Measurements from ENCODE around the gene LRP1-AS. TPM values are rescaled to one million over a fixed set of nuclear protein-coding genes. Genes with fewer than 3 reads are reported as not detected.
"Not testable (repeated sequence)": the region's sequence is repeated elsewhere in the genome, so short reads cannot be mapped to it uniquely, and the experiment has no call there.

LRP1-AS gene
- total RNA-seq, 2 experiments from 2014 or later = not detected

GRCh38 chr12:57127726-57128518, 19.5 kb downstream of the LRP1-AS start, which contains the start of gene LRP1:
LRP1 (plus strand) TSS chr12:57128483; CDS start chr12:57128965, 482 bp downstream.
- Mint-ChIP-seq H3K36me3 (peaks cover 5% of the 10 kb centered on the region), H3K4me3 (peak within 1 kb of the TSS; percentile 64), H3K4me1 (peaks cover 4% of the 10 kb centered on the region), H3K9me3 (ENCODE audit: low read depth) (peaks cover 8% of the 10 kb centered on the region), H3K27ac (no peak within 1 kb of the TSS), H3K27me3 (peaks cover 63% of the 10 kb centered on the region)
- DNase-seq = peak; percentile 69
- peak; percentile 59 for ATAC-seq
- CTCF ChIA-PET = interaction anchor here (0.7 to 7.8 kb wide), 10 partner anchors 17 to 160 kb away, joined by 3 to 88 read pairs (median 6); partner anchors contain the start of gene STAT6

GRCh38 chr12:57127101-57127725, 20.2 kb downstream of the LRP1-AS start:
- CTCF ChIA-PET = interaction anchor here (0.9 to 7.8 kb wide), 10 partner anchors 11 to 160 kb away, joined by 3 to 88 read pairs (median 4); partner anchors contain the start of gene STAT6
- H3K27ac Mint-ChIP-seq = no peak overlapping the region
- peak overlapping the region; percentile 64 for H3K4me3 Mint-ChIP-seq
- peaks cover 8% of the 10 kb centered on the region for H3K9me3 Mint-ChIP-seq (ENCODE audit: low read depth)
- peaks cover 4% of the 10 kb centered on the region for H3K4me1 Mint-ChIP-seq
- peak; percentile 55 for DNase-seq
- H3K36me3 Mint-ChIP-seq = peaks cover 5% of the 10 kb centered on the region
- H3K27me3 Mint-ChIP-seq = peaks cover 59% of the 10 kb centered on the region
- ATAC-seq = peak; percentile 21

DNA sequence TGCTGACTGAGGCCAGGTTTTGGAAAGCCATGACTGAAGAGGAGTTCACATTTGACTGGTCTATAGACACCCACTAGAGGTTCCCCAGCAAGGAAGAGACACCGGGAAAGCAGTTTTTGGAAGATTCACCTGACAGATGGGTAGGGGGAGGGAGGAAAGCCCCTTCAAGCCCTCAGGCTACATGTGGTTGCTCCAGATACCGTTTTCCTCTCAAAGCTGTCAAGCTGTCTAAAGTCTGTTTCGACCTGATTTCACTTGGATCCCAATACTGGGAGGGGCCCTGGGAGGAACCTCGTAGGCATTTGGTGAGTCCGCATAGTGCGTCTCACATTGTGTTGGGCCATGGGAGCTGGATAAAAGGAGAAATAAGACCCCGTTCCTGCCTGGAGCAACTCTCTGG, 20.9 kb downstream of the LRP1-AS start:
- CTCF ChIA-PET = interaction anchor here (1.1 to 7.8 kb wide), 7 partner anchors 10 to 114 kb away, joined by 3 to 88 read pairs (median 31); partner anchors contain the start of gene STAT6
- Mint-ChIP-seq H3K4me1 (peaks cover 4% of the 10 kb centered on the region), H3K27me3 (peaks cover 55% of the 10 kb centered on the region), H3K27ac (no peak overlapping the region), H3K4me3 (no peak overlapping the region), H3K9me3 (ENCODE audit: low read depth) (peaks cover 8% of the 10 kb centered on the region), H3K36me3 (peaks cover 5% of the 10 kb centered on the region)
- no peak for ATAC-seq
- DNase-seq = no peak

DNA sequence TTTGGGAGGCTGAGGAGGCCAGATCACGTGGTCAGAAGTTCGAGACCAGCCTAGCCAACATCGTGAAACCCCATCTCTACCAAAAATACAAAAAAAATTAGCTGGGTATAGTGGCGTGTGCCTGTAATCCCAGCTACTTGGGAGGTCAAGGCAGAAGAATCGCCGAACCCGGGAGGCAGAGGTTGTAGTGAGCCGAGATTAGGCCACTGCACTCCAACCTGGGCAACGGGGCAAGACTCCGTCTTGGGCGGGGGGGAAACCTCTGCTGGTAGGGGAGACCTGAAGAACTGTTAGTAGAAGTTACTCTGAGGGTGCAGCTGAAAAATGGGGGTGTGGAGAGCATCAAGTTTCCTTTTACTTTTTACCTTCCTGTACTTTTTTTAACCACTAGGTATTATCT, 21.4 kb downstream of the LRP1-AS start:
- Mint-ChIP-seq H3K27ac (no peak overlapping the region), H3K27me3 (peaks cover 50% of the 10 kb centered on the region), H3K4me1 (peaks cover 4% of the 10 kb centered on the region), H3K4me3 (no peak overlapping the region), H3K9me3 (ENCODE audit: low read depth) (peaks cover 8% of the 10 kb centered on the region), H3K36me3 (peaks cover 5% of the 10 kb centered on the region)
- DNase-seq (no peak), ATAC-seq (no peak)
- CTCF ChIA-PET = interaction anchor here (0.6 to 7.8 kb wide), 9 partner anchors 10 to 324 kb away, joined by 3 to 88 read pairs (median 6); partner anchors contain the start of gene STAT6

- CTCF ChIA-PET = interaction anchor here (0.6 to 7.8 kb wide), 40 partner anchors 8 to 392 kb away, joined by 3 to 88 read pairs (median 5); partner anchors contain the start of genes NAB2, NEMP1, SHMT2 and STAT6
- no peak overlapping the region for H3K27ac Mint-ChIP-seq
- peaks cover 34% of the 10 kb centered on the region for H3K27me3 Mint-ChIP-seq
- peaks cover 8% of the 10 kb centered on the region for H3K4me1 Mint-ChIP-seq
- H3K4me3 Mint-ChIP-seq = no peak overlapping the region
- peaks cover 5% of the 10 kb centered on the region for H3K36me3 Mint-ChIP-seq
- H3K9me3 Mint-ChIP-seq (ENCODE audit: low read depth) = peaks cover 8% of the 10 kb centered on the region
- ATAC-seq (peak; percentile 74), DNase-seq (peak; percentile 83)
Measured at GRCh38 chr12:57124261-57124877, 23.1 kb downstream of the LRP1-AS start.

DNA sequence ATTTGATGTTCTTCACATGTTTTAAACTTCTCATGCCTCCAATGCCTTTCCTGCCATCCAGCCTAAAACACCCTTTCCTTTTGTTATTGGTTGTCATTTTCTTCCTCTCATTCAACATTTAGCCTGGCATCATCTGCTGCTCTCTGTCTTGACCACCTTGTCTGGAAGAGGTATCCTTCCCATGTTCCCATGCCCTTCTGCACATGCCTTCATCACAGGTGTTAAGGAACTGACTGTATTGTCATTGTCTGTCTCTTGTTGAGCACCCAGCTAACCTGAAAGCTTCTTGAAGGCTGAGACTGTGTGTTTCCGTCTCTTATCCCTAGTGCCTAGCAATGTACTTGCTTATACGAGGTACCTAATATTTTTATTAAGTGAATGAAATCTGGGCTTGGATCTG, 23.6 kb downstream of the LRP1-AS start:
- no peak for DNase-seq
- Mint-ChIP-seq H3K27ac (no peak overlapping the region), H3K27me3 (peaks cover 34% of the 10 kb centered on the region), H3K36me3 (peaks cover 5% of the 10 kb centered on the region), H3K4me1 (peaks cover 12% of the 10 kb centered on the region), H3K9me3 (ENCODE audit: low read depth) (peaks cover 8% of the 10 kb centered on the region), H3K4me3 (no peak overlapping the region)
- no peak for ATAC-seq
- CTCF ChIA-PET = interaction anchor here (0.7 to 7.8 kb wide), 32 partner anchors 13 to 391 kb away, joined by 3 to 88 read pairs (median 5); partner anchors contain the start of genes NAB2, SHMT2, STAT6 and ZBTB39

GRCh38 chr12:57120718-57121117, 26.7 kb downstream of the LRP1-AS start:
- peaks cover 10% of the 10 kb centered on the region for H3K4me1 Mint-ChIP-seq
- H3K27ac Mint-ChIP-seq; H3K36me3 Mint-ChIP-seq; ATAC-seq; H3K4me3 Mint-ChIP-seq; DNase-seq; H3K9me3 Mint-ChIP-seq (ENCODE audit: low read depth): not testable (repeated sequence)
- H3K27me3 Mint-ChIP-seq = peaks cover 27% of the 10 kb centered on the region
- CTCF ChIA-PET = interaction anchor here (1.0 to 3.0 kb wide), 5 partner anchors 9 to 61 kb away, joined by 3 to 22 read pairs (median 4); partner anchors contain the start of gene STAT6

DNA sequence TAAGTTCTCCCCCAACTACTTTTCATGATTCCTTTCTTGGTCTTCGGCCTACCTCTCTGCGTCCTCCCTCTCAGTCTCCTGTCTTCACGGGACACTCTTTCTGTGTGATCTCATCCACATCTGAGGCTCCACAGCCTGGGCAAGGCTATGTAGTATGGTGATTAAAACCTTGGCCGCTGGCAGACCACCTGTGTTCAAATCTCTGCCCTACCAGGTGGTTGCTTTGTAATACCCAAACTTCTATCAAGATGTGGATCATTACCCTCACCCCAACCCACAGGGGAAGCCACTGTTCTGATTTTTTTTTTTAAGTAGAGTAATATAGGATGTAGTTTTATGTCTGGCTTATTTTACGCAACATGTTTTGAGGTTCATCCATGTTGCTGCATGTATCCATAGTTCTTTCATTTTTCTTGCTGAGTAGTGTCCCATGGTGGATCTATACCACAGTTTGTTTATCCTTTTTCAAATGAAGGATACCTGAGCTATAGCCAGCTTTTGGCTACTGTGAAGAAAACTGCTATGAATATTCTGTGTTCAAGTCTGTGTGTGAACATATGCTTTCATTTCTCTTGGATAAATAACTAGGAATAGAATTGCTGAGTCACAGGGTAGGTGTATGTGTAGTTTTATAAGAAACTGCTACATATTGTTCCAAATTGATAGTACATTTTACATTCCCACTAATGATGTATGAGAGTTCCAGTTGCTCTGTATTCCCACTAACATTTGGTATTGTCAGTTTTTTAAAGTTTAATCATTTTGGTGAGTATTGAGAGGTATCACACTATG, 27.9 kb downstream of the LRP1-AS start:
- DNase-seq (no peak), ATAC-seq (no peak)
- Mint-ChIP-seq H3K9me3 (ENCODE audit: low read depth) (peaks cover 8% of the 10 kb centered on the region), H3K4me3 (no peak overlapping the region), H3K27me3 (peaks cover 19% of the 10 kb centered on the region), H3K27ac (no peak overlapping the region), H3K4me1 (peaks cover 10% of the 10 kb centered on the region), H3K36me3 (peaks cover 5% of the 10 kb centered on the region)
- CTCF ChIA-PET = interaction anchor here (1.1 to 3.0 kb wide), 3 partner anchors 8 to 56 kb away, joined by 3 to 22 read pairs (median 5); partner anchors contain the start of gene STAT6

DNA sequence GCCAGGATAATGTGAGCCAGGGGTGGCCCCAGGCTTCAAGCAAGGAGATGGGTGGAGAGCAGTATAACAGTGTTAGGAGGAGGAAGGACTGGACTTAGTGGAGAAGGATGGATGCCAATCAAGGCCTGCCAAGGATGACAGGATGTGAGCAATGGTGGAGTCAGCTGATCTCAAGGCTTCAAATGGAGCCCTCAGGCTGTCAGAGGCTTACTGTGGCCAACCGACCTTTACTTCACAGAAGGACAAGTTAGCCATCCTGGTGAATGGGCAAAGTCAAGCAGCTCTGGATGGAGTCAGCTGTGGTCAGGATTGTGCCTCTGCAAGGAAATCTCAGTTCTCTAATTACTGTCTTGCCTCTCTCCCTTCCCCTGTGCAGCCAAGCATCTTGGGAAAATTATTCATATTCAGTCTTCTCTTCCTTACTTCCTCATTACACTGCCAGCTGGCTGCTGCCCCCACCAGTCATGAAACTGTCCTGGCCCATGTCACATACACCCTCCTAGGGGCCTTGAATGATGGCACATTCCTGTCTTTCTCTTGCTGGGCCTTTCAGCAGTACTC, 28.6 kb downstream of the LRP1-AS start:
- ATAC-seq = no peak
- H3K4me3 Mint-ChIP-seq = no peak overlapping the region

GRCh38 chr12:57116580-57117281, 30.7 kb downstream of the LRP1-AS start:
- no peak overlapping the region for H3K4me3 Mint-ChIP-seq
- peaks cover 18% of the 10 kb centered on the region for H3K4me1 Mint-ChIP-seq
- H3K27me3 Mint-ChIP-seq = peaks cover 7% of the 10 kb centered on the region
- ATAC-seq (no peak), DNase-seq (no peak)
- H3K27ac Mint-ChIP-seq = no peak overlapping the region
- H3K36me3 Mint-ChIP-seq = no peaks in the 10 kb centered on the region
- H3K9me3 Mint-ChIP-seq (ENCODE audit: low read depth) = no peaks in the 10 kb centered on the region
- CTCF ChIA-PET = interaction anchor here (0.8 to 3.6 kb wide), 4 partner anchors 8 to 66 kb away, joined by 3 to 20 read pairs (median 6); no protein-coding TSS in a partner anchor

More for the DNA sequence above, 28.6 kb downstream of the LRP1-AS start:
- H3K27me3 Mint-ChIP-seq = peaks cover 13% of the 10 kb centered on the region
- DNase-seq = no peak
- CTCF ChIA-PET = interaction anchor here (1.7 kb wide), 1 partner anchor 57 kb away, joined by 5 read pairs; no protein-coding TSS in a partner anchor
- H3K27ac Mint-ChIP-seq = no peak overlapping the region
- H3K4me1 Mint-ChIP-seq = peaks cover 8% of the 10 kb centered on the region
- H3K36me3 Mint-ChIP-seq = peaks cover 3% of the 10 kb centered on the region
- H3K9me3 Mint-ChIP-seq (ENCODE audit: low read depth) = peaks cover 4% of the 10 kb centered on the region

- no peak for DNase-seq
- CTCF ChIA-PET = interaction anchor here (0.8 to 9.6 kb wide), 37 partner anchors 8 to 539 kb away, joined by 3 to 263 read pairs (median 8); partner anchors contain the start of genes LRP1, MYO1A, NAB2 and NEMP1
- Mint-ChIP-seq H3K36me3 (peaks cover 4% of the 10 kb centered on the region), H3K4me3 (peak overlapping the region; percentile 95), H3K27ac (peak overlapping the region; percentile 96), H3K9me3 (ENCODE audit: low read depth) (no peaks in the 10 kb centered on the region), H3K27me3 (peaks cover 7% of the 10 kb centered on the region), H3K4me1 (peaks cover 29% of the 10 kb centered on the region)
- no peak for ATAC-seq
Measured at GRCh38 chr12:57112492-57113294, 34.7 kb downstream of the LRP1-AS start.

Measured in activated CD8-positive, alpha-beta memory T cell treated with anti-CD3 and anti-CD28 coated beads, Interleukin-2, amount 10 ng/mL, durations not matched to agents 7 days and 5 days (primary cell).